Subcutaneous adipose tissue (tissue), 4 donors: ENCODE results near the gene GET3. TPM values are rescaled to one million over a fixed set of nuclear protein-coding genes. Genes with fewer than 3 reads are reported as not detected.

Experiments
- CTCF ChIP-seq: fragments of 450-650 bp; IDR thresholded peaks from one replicate; pipeline ENCODE4 v1.5.1; 2016; ENCODE audit warnings: low read depth, mild to moderate bottlenecking, control low read depth, antibody characterized with exemption, moderate library complexity
- total RNA-seq, 4 donors: library from RNA; depleted of rRNA; stranded (reverse); fragments of >200 nt; gene quantifications; one replicate each; pipeline ENCODE4 v1.1.0, GENCODE V29; 2016

Gene GET3
- total RNA-seq, 4 donors from 2014 or later = 35.1 to 53.5 (median 43.4) TPM

GRCh38 chr19:12778017-12778904 is 41.0 kb downstream of the GET3 start:
- no peak for TF ChIP-seq CTCF

DNA sequence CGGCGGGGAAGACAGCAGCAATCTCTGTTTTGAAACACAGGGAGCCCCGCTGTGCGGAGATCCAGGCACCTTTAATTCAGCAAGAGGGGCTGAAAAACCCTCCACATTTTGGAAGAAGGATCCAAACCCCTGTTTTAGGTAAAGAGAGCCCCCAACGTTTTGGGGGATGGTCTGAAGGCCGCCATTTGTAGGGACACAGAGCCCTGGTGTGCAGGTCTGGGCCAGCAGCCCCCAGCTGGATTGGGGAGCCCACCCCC is 41.5 kb downstream of the GET3 start:
- TF ChIP-seq CTCF = no peak

DNA sequence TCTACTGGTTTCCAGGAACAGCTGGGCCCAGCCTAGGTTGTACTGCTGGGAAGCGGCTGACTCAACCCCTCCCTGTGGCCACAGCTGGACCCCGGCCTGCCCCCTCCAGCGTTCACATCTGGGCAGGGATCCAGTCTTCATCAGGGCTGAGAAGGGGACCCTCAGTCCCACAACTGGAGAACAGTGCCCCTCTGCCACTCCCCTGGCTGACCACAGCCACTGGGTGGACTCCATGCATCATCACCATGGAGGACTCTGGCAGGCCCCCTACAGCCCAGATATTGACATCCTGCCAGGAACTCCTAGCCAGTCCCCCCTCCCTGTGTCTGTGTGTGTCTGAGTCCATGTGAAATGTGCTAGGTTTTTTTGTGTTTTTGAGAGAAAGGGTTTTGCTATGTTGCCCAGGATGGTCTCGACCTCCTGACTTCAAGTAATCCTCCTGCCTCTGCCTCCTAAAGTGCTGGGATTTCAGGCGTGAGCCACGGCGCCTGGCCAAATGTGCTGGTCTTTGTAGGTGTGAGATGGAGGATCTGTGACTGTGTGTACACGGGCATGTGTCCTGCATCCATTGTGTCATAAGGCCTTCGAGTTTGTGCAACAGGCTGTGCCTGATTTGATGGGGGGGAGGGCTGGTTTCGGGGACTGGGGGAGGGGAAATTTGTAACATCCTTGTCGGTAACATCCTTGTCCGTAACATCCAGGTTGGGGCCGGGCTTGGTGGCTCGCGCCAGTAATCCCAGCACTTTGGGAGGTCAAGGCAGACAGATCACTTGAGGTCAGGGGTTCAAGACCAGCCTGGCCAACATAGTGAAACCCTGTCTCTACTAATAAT is 42.1 kb downstream of the GET3 start:
- TF ChIP-seq CTCF = no peak

GRCh38 chr19:12782174-12782423 is 44.8 kb downstream of the GET3 start:
- TF ChIP-seq CTCF = no peak

DNA sequence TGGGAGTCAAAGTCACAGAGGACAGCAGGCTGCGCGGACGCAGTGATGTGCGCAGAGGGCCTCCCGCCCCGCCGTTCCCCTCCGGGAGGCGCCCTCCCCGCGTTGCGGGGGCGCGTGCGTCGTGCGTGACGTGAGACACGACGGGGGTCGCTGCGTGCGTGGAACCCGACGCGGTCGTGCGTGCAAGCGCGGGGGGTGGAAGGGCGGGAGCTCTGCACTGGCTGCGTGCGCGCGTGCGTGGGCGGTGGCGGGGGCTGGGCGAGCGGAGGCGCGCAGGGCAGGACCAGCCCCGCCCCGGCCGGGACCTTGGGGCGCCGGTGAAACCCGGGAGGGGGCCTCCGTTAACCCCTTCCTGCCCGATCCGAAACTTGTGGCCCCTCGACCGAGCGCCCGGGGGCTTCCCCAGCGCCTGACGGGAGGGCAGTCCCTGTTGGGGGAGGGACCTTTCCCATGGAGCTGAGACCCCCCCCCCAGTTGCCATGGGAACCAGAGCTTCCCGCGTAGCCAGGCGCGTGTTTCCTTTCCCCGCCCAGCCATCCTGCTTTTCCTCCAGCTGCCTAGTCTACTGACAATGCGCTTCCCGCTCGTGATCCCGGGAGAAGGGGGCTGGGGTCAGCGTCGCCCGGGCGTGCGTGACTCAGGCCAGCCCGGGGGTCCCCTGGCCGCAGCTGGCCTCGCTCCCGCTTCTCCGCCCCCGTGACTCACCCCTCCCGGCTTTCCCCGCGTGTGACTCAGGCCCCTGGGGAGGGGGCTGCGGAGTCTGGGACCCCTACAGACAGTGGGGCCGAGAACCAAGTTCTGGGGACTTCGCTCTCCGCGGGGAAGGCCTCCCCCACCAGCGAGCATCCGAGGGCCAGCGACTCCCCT is 45.4 kb downstream of the GET3 start:
- no peak for TF ChIP-seq CTCF

GRCh38 chr19:12783291-12783848 is 46.1 kb downstream of the GET3 start:
- no peak for TF ChIP-seq CTCF
